ENCODE measurements around the gene OR1N2.

OR1N2 gene, protein sequence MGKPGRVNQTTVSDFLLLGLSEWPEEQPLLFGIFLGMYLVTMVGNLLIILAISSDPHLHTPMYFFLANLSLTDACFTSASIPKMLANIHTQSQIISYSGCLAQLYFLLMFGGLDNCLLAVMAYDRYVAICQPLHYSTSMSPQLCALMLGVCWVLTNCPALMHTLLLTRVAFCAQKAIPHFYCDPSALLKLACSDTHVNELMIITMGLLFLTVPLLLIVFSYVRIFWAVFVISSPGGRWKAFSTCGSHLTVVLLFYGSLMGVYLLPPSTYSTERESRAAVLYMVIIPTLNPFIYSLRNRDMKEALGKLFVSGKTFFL

DNA sequence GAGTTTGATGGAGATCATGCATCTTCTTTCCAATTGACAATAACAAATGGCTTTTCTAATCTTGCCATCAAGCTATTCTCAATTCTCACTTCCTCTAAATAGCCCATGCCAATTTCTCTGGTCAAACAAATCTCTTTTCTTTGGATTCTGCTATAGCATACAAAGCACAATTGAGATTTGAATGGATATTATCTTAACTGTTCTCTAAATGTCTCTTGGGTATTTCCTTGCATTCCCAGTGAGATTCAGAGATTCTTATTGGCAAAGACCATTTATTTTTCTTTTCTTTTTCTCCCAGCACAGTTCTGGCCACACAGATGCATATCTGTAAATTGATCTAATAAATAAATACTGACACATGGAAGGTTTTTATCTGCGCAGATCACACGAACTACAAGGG is at the start of gene OR1N2:
TSS of gene OR1N2 (plus strand) at position 301 of the 400 bp plus-strand sequence. CDS start 100 bp downstream, outside the sequence.
- H3K9me2 ChIP-seq (replicated peaks; ENCODE audit: insufficient read depth, low read length) = no peaks in the 10 kb centered on the region
- no peaks in the 10 kb centered on the region for H3K27me3 ChIP-seq (replicated peaks; ENCODE audit: insufficient read depth, low read length)
- no peaks in the 10 kb centered on the region for H3K36me3 ChIP-seq (replicated peaks; ENCODE audit: insufficient read depth, low read length)
- no peaks in the 10 kb centered on the region for H3K79me2 ChIP-seq (ENCODE audit: low read length)
- no peak for DNase-seq
- no peaks in the 10 kb centered on the region for H3K4me1 ChIP-seq (ENCODE audit: low read length)
- TF ChIP-seq, protein P1, sequence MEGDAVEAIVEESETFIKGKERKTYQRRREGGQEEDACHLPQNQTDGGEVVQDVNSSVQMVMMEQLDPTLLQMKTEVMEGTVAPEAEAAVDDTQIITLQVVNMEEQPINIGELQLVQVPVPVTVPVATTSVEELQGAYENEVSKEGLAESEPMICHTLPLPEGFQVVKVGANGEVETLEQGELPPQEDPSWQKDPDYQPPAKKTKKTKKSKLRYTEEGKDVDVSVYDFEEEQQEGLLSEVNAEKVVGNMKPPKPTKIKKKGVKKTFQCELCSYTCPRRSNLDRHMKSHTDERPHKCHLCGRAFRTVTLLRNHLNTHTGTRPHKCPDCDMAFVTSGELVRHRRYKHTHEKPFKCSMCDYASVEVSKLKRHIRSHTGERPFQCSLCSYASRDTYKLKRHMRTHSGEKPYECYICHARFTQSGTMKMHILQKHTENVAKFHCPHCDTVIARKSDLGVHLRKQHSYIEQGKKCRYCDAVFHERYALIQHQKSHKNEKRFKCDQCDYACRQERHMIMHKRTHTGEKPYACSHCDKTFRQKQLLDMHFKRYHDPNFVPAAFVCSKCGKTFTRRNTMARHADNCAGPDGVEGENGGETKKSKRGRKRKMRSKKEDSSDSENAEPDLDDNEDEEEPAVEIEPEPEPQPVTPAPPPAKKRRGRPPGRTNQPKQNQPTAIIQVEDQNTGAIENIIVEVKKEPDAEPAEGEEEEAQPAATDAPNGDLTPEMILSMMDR (IDR thresholded peaks at IDR 0.05; ENCODE audit: low read length) = no peak
- no peak for TF ChIP-seq EZH2 (optimal IDR thresholded peaks at IDR 0.05; ENCODE audit: low read depth, low read length)
- no peak for TF ChIP-seq EZH2phosphoT487 (IDR thresholded peaks at IDR 0.05; ENCODE audit: low read length)
- H2AFZ ChIP-seq (ENCODE audit: low read length) = no peak within 1 kb of the TSS
- no peak within 1 kb of the TSS for H3K4me2 ChIP-seq (ENCODE audit: low read depth, low read length)
- H3K9me3 ChIP-seq (replicated peaks; ENCODE audit: insufficient read depth, low read length) = no peaks in the 10 kb centered on the region
- H3K4me3 ChIP-seq (ENCODE audit: low read length) = no peak within 1 kb of the TSS
- no peaks in the 10 kb centered on the region for H4K20me1 ChIP-seq (ENCODE audit: insufficient read depth, low read length)
- no peak within 1 kb of the TSS for H3K27ac ChIP-seq (ENCODE audit: low read length)
- no peaks in the 10 kb centered on the region for H3F3A ChIP-seq (ENCODE audit: insufficient read depth, low read length)
- H3K9ac ChIP-seq (ENCODE audit: low read length) = no peak within 1 kb of the TSS

DNA sequence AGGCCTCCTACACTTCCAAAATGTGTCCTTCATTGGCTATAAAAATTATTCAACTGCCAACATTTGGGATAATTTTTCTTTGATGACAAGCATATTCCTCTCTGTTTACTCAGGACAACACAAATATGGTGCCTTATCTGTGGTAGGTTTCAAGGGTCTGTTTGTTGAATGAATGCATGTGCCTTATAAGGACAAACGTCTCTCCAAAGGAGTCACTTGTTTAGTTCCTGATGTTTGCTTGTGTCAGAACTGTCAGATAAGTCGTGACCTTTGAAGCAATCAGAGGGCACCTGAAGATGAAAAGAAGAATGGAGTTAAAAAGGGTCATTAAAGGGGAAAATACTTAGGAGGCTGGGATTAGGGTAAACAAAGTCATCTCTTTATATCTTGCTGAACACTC is 45.9 kb upstream of the OR1N2 start:
- no peaks in the 10 kb centered on the region for H3K27me3 ChIP-seq (replicated peaks; ENCODE audit: insufficient read depth, low read length)
- no peaks in the 10 kb centered on the region for H3K9me2 ChIP-seq (replicated peaks; ENCODE audit: insufficient read depth, low read length)
- H3K4me3 ChIP-seq (ENCODE audit: low read length) = no peak overlapping the region
- H4K20me1 ChIP-seq (ENCODE audit: insufficient read depth, low read length) = no peaks in the 10 kb centered on the region
- no peak overlapping the region for H2AFZ ChIP-seq (ENCODE audit: low read length)
- H3K9ac ChIP-seq (ENCODE audit: low read length) = no peak overlapping the region
- no peak overlapping the region for H3K27ac ChIP-seq (ENCODE audit: low read length)
- H3F3A ChIP-seq (ENCODE audit: insufficient read depth, low read length) = no peaks in the 10 kb centered on the region
- no peaks in the 10 kb centered on the region for H3K36me3 ChIP-seq (replicated peaks; ENCODE audit: insufficient read depth, low read length)
- no peaks in the 10 kb centered on the region for H3K4me1 ChIP-seq (ENCODE audit: low read length)
- H3K4me2 ChIP-seq (ENCODE audit: low read depth, low read length) = no peak overlapping the region
- no peak for TF ChIP-seq EZH2phosphoT487 (IDR thresholded peaks at IDR 0.05; ENCODE audit: low read length)
- TF ChIP-seq, protein P1 (IDR thresholded peaks at IDR 0.05; ENCODE audit: low read length) = no peak
- no peak for TF ChIP-seq EZH2 (optimal IDR thresholded peaks at IDR 0.05; ENCODE audit: low read depth, low read length)
- H3K9me3 ChIP-seq (replicated peaks; ENCODE audit: insufficient read depth, low read length) = no peaks in the 10 kb centered on the region
- H3K79me2 ChIP-seq (ENCODE audit: low read length) = no peaks in the 10 kb centered on the region
- DNase-seq = no peak

DNA sequence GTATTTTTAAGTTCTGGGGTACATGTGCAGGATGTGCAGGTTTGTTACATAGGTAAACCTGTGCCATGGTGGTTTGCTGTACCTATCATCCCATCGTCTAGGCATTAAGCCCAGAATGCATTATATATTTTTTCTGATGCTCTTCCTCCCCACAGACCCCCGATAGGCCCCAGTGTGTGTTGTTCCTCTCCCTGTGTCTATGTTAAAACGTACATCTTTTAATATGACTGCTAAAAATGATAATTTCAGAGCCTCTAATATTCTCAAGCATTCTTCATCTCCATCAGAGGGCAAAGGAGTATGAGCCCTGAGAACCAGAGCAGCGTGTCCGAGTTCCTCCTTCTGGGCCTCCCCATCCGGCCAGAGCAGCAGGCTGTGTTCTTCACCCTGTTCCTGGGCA is 42.4 kb upstream of the OR1N2 start, which contains the start of gene OR1J2:
TSS of gene OR1J2 (plus strand) at position 301 of the 400 bp plus-strand sequence. CDS start at position 301, 0 bp downstream.
- H3K4me3 ChIP-seq (ENCODE audit: low read length) = no peak within 1 kb of the TSS
- H3K27me3 ChIP-seq (replicated peaks; ENCODE audit: insufficient read depth, low read length) = no peaks in the 10 kb centered on the region
- H3K27ac ChIP-seq (ENCODE audit: low read length) = no peak within 1 kb of the TSS
- no peaks in the 10 kb centered on the region for H3K36me3 ChIP-seq (replicated peaks; ENCODE audit: insufficient read depth, low read length)
- H3F3A ChIP-seq (ENCODE audit: insufficient read depth, low read length) = no peaks in the 10 kb centered on the region
- no peaks in the 10 kb centered on the region for H3K9me2 ChIP-seq (replicated peaks; ENCODE audit: insufficient read depth, low read length)
- no peaks in the 10 kb centered on the region for H4K20me1 ChIP-seq (ENCODE audit: insufficient read depth, low read length)
- DNase-seq = no peak
- no peaks in the 10 kb centered on the region for H3K79me2 ChIP-seq (ENCODE audit: low read length)
- no peak within 1 kb of the TSS for H3K9ac ChIP-seq (ENCODE audit: low read length)
- no peaks in the 10 kb centered on the region for H3K9me3 ChIP-seq (replicated peaks; ENCODE audit: insufficient read depth, low read length)
- TF ChIP-seq, protein P1 (IDR thresholded peaks at IDR 0.05; ENCODE audit: low read length) = no peak
- TF ChIP-seq EZH2 (optimal IDR thresholded peaks at IDR 0.05; ENCODE audit: low read depth, low read length) (no peak), EZH2phosphoT487 (IDR thresholded peaks at IDR 0.05; ENCODE audit: low read length) (no peak)
- H3K4me2 ChIP-seq (ENCODE audit: low read depth, low read length) = no peak within 1 kb of the TSS
- H3K4me1 ChIP-seq (ENCODE audit: low read length) = no peaks in the 10 kb centered on the region
- H2AFZ ChIP-seq (ENCODE audit: low read length) = no peak within 1 kb of the TSS

Measured in MM.1S (cell line).